GM19438 (cell line): Measurements from ENCODE around the gene SMG6.
"Not testable (repeated sequence)": the region's sequence is repeated elsewhere in the genome, so short reads cannot be mapped to it uniquely, and the experiment has no call there.

Experiments
- ATAC-seq: cut with Tn5 transposase; IDR thresholded peaks from one replicate; pipeline ENCODE4 v1.9.1; 2021; ENCODE audit warnings: low read depth; ENCODE audit not compliant: unreplicated experiment

The SMG6 gene

DNA sequence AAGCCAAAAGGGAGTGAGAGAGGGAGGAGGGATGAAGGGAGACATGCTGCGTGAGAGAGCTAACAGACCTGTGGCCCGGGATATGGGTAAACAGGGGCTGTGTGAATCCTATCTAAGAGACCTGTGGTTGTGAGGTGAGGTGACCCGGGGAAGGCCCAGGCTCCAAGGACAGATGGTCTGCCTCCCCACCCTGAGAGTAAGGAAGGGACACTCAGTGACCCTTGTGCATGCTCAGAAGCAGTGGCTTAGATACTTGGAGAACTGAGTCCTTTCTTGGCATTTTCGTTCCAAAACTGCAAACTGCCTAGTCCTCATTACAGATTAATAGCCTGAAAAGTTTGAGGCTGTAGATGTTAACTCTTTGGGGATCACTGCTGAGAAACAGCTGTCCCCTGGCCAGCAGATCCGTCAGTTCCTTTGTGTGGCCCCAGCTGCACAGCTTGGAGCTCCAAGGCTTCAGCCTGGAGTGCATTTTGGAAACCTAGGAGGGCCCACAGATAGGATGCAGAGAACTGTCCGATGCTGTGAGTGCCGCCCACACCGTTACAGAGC, 121.6 kb downstream of the SMG6 start:
- no peak for ATAC-seq

DNA sequence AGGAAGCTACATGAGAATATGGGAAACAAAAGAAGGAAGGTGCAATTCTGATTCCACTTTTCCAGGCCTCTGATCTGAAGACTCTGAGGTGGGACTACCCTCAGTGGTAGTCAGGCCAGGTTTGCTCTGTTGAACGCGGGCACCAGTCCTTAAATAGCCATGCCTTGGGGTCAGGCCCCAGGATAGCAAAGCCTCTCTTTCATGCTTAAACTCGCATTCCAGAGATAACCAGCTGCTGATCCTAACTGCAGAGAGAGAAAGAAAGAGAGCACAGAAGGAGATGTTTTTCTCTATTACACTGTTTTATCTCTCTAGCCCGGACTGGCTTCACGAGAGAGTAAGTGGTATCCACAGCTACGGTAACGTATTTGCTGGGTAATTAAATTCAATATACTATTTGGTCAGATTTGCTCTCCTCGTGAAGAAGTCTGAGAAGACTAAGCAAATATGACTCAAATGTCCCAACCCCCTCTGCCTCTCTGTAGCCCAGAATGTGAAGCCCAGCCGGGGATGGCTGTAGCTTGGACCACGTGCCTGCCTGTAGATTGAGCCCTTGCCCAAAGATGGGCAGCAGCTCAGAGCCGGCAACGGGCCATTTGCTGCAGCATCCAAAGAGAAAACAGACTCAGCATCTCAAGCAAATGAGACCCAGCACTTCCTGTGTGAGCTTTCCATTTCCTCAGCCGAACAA, 122.2 kb downstream of the SMG6 start:
- ATAC-seq = no peak

DNA sequence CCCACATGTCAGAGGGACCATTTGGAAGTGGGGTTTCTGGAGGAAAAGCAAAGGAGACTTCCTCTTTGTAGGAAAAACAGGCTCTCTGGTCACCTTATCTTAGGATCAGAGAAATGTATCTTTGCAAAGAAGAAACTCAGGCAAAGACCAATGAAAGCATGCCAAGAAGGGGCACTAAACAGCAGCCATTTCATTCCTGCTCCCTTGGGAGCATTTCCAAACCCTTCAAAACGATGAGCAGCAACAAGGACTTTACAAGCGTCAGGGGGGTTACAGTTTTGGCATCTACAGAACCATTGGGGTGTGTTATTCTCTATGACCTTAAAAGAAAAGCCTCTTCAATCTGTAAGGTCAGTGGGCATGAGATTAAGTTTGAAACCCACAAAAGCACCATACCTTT, 122.8 kb downstream of the SMG6 start:
- ATAC-seq = no peak

- no peak for ATAC-seq
These were observed 123.8 kb downstream of the SMG6 start for GRCh38 chr17:2179615-2180295.

- ATAC-seq = no peak
These were observed 124.6 kb downstream of the SMG6 start for GRCh38 chr17:2178798-2179501.

GRCh38 chr17:2177235-2177811, 126.3 kb downstream of the SMG6 start:
- no peak for ATAC-seq

GRCh38 chr17:2176499-2177169, 127.0 kb downstream of the SMG6 start:
- ATAC-seq = no peak

- ATAC-seq = no peak
These were observed 128.3 kb downstream of the SMG6 start for GRCh38 chr17:2175294-2175628.

GRCh38 chr17:2174468-2175293, 128.9 kb downstream of the SMG6 start:
- ATAC-seq = no peak

DNA sequence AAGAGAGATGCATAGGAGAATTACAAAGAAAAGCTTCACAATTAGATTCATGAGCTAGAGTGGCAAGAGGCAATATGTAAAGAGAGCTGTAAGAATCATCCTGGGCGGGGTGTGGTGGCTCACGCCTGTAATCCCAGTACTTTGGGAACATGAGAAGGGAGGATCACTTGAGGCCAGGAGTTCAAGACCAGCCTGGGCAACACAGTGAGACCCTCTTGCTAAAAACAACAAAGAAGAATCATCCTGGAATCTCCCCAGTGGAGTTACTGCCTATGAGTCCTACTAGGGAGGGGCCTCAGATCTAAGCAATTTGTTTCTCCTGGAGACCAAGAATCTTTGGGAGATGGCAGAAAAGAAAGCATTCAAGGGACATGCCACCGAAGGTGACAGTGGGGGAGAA, 129.6 kb downstream of the SMG6 start:
- ATAC-seq = no peak

DNA sequence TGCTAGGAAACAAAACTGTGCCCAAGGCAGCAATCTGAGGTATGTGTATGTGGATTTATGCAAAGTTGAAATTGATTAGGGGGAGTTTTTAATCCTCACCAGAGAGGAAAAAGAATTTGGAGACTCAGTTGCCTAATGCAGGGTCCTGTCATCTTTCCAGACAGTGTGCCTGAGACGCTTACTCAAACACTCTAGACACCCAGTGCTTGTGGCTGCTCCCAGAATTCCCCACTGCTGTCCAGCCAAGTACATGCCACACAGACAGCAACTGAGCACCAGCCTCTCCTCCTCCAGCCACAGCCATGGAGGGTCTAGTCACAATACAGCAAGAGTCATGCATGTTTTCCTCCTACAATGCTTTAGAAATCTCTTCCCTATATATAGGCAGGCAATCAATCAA, 130.6 kb downstream of the SMG6 start:
- ATAC-seq = no peak

DNA sequence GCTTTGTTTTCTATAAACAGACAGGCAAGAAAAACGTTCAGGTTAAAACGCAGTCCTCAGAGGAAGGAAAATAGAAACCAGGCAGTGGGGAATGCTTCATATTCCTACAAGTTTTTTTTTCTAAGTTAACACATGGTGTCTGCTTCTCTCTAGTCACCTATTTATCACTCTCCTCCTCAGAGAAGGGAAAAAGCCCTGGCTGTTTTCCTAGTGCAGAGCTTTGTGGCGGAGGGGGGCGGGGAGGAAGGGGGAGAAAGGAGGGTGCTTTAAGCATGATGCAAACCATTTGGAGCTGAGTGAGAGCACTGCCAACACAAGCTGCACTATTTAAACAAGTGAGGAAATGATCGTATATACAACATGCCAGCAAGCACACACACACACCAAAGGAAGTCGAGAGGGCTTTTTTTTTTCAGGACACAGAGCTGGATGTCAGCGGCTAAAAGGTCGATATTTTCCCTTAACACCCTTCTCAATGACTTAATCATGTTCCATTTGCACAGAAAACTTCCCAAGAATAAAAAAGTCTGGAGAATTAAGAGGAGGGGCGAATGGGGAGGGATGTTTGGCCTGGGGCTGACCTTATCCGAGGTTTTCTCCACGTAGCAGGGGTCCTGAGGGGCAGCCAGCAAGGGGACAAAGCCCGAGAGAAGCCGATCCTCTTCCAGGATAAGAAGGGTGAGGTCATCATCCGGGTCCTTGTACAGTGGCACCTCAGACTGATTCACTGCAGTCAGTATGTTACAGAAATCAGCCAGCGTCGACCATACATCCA, 131.3 kb downstream of the SMG6 start:
- ATAC-seq = no peak

DNA sequence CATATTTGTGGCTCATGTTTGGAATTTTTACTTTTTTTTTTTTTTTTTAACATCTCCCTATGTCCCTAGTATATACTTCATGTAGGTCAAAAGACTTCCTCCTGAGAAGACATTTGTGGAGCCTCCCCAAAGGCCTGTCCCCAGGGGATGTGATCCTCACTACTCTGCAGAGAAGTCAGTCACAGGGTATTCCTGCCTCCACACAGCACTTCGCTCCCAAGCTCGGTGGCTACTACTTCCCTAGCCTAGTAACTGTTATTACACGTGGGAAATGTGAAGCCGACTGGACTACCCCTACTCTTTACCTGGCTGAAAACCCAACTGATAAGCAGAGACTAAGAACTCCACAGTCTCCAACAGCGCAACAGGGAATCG, 131.9 kb downstream of the SMG6 start:
- ATAC-seq = no peak

DNA sequence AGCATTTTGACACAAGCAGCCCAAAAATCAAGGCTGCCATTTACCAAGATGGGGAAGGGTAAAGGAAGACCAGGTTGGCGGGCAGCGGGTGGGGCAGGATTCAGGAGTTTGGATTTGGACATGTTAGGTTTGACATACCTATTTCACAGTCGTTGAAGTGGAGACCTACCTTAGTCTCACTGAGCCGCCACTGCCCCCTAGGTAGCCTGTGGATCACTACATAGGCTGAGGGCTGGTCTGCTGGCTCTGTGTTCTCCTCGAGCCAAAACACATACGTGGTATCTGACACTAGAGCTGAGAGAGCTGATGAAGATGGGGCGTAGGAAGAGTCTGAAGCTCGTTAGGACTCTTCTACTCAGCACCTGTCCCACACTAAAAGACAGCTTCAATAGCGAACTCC, 133.6 kb downstream of the SMG6 start:
- no peak for ATAC-seq

GRCh38 chr17:2165723-2166122, 137.9 kb downstream of the SMG6 start:
- ATAC-seq = not testable (repeated sequence)

DNA sequence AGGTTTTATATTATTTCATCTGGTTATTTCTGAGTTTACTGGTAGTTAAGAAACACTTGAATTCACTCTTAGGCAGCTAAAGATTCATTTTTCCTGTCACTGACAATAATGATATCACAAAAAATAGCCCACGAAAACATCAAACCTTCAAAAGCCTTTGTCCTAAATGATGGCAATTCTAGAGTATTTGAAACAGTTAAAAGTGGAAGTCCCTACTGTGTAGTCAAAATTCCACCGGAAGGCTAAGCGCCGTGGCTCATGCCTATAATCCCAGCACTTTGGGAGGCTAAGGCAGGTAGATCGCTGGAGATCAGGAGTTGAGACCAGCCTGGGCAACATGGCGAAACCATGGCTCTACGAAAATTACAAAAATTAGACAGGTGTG, 145.2 kb downstream of the SMG6 start:
- no peak for ATAC-seq

- no peak for ATAC-seq
These were observed 145.8 kb downstream of the SMG6 start for GRCh38 chr17:2157675-2158395.

GRCh38 chr17:2157081-2157480, 146.5 kb downstream of the SMG6 start:
- ATAC-seq = no peak

DNA sequence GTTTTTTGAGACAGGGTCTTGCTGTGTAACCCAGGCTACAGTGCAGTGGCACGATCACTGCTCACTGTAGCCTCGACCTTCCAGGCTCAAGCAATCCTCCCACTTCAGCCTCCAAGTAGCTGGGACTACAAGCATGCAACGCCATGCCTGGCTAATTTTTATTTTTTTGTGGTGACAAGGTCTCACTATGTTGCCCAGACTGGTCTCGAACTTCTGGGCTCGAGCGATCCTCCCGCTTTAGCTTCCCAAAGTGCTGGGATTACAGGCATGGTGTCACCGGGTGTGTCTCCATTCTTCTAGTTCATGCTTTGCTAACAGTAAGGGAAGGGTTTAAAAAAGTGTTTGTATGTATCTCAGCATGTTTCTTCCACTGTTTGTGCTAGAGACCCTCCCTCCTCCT, 146.9 kb downstream of the SMG6 start:
- ATAC-seq = no peak
